Measurements from ENCODE around the gene TTC21B.

The TTC21B gene

GRCh38 chr2:165953306-165953654, 296 bp downstream of the TTC21B start:
- peak overlapping the region; percentile 82 for H3K9ac ChIP-seq (ENCODE audit: low read length)
- H2AFZ ChIP-seq (ENCODE audit: low read length), result peak overlapping the region; percentile 65
- H3K4me2 ChIP-seq (ENCODE audit: low read depth, low read length), result peak overlapping the region; percentile 73
- H3F3A ChIP-seq (ENCODE audit: insufficient read depth, low read length), result 0 out of 2 replicates have a peak, but pooled peaks cover 5% of the 10 kb centered on the region
- TF ChIP-seq, protein P1, sequence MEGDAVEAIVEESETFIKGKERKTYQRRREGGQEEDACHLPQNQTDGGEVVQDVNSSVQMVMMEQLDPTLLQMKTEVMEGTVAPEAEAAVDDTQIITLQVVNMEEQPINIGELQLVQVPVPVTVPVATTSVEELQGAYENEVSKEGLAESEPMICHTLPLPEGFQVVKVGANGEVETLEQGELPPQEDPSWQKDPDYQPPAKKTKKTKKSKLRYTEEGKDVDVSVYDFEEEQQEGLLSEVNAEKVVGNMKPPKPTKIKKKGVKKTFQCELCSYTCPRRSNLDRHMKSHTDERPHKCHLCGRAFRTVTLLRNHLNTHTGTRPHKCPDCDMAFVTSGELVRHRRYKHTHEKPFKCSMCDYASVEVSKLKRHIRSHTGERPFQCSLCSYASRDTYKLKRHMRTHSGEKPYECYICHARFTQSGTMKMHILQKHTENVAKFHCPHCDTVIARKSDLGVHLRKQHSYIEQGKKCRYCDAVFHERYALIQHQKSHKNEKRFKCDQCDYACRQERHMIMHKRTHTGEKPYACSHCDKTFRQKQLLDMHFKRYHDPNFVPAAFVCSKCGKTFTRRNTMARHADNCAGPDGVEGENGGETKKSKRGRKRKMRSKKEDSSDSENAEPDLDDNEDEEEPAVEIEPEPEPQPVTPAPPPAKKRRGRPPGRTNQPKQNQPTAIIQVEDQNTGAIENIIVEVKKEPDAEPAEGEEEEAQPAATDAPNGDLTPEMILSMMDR (IDR thresholded peaks at IDR 0.05; ENCODE audit: low read length), result no peak
- no peak for TF ChIP-seq EZH2 (optimal IDR thresholded peaks at IDR 0.05; ENCODE audit: low read depth, low read length)
- TF ChIP-seq EZH2phosphoT487 (IDR thresholded peaks at IDR 0.05; ENCODE audit: low read length), result no peak
- H3K27me3 ChIP-seq (replicated peaks; ENCODE audit: insufficient read depth, low read length), result no peaks in the 10 kb centered on the region
- H4K20me1 ChIP-seq (ENCODE audit: insufficient read depth, low read length), result no peaks in the 10 kb centered on the region
- peak overlapping the region; percentile 75 for H3K4me3 ChIP-seq (ENCODE audit: low read length)
- H3K79me2 ChIP-seq (ENCODE audit: low read length), result peaks cover 32% of the 10 kb centered on the region
- no peaks in the 10 kb centered on the region for H3K9me2 ChIP-seq (replicated peaks; ENCODE audit: insufficient read depth, low read length)
- no peak for DNase-seq
- H3K36me3 ChIP-seq (replicated peaks; ENCODE audit: insufficient read depth, low read length), result no peaks in the 10 kb centered on the region
- no peaks in the 10 kb centered on the region for H3K9me3 ChIP-seq (replicated peaks; ENCODE audit: insufficient read depth, low read length)
- H3K4me1 ChIP-seq (ENCODE audit: low read length), result peaks cover 13% of the 10 kb centered on the region
- peak overlapping the region; percentile 78; the same call in 1 of the 2 replicates for H3K27ac ChIP-seq (ENCODE audit: low read length)

DNA sequence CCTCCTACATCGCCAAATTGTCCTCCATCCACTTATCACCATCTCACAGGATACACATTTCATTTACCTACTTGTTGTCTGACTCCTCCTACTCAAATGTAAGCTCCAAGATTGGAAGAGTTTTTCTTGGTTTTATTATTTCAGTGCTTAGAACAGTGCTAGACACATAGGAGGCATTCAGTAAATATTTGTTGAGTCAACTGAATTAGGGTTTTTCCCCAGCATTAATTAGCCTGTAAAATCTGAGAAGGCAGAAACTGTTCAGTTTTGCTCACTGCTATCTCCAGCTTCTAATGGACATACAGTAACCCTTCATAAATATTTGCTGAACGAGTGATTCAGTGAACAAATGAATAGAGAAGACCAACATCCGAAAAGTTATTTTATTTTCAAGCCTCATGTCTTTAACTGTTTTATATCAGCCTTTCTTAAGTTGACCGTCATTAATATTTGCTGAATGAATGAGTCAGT, 800 bp downstream of the TTC21B start:
- Histone ChIP-seq H2AFZ (ENCODE audit: low read length) (peak overlapping the region; percentile 65), H3F3A (ENCODE audit: insufficient read depth, low read length) (0 out of 2 replicates have a peak, but pooled peaks cover 5% of the 10 kb centered on the region), H3K4me2 (ENCODE audit: low read depth, low read length) (peak overlapping the region; percentile 73), H3K4me1 (ENCODE audit: low read length) (peaks cover 13% of the 10 kb centered on the region), H3K9ac (ENCODE audit: low read length) (peak overlapping the region; percentile 82), H3K27me3 (replicated peaks; ENCODE audit: insufficient read depth, low read length) (no peaks in the 10 kb centered on the region), H4K20me1 (ENCODE audit: insufficient read depth, low read length) (no peaks in the 10 kb centered on the region), H3K4me3 (ENCODE audit: low read length) (peak overlapping the region; percentile 75), H3K79me2 (ENCODE audit: low read length) (peaks cover 32% of the 10 kb centered on the region), H3K36me3 (replicated peaks; ENCODE audit: insufficient read depth, low read length) (no peaks in the 10 kb centered on the region), H3K27ac (ENCODE audit: low read length) (peak overlapping the region; percentile 78; the same call in 1 of the 2 replicates), H3K9me2 (replicated peaks; ENCODE audit: insufficient read depth, low read length) (no peaks in the 10 kb centered on the region), H3K9me3 (replicated peaks; ENCODE audit: insufficient read depth, low read length) (no peaks in the 10 kb centered on the region)
- peak; percentile 17 for DNase-seq
- TF ChIP-seq EZH2 (optimal IDR thresholded peaks at IDR 0.05; ENCODE audit: low read depth, low read length), result no peak
- no peak for TF ChIP-seq EZH2phosphoT487 (IDR thresholded peaks at IDR 0.05; ENCODE audit: low read length)
- TF ChIP-seq, protein P1 (IDR thresholded peaks at IDR 0.05; ENCODE audit: low read length), result no peak

DNA sequence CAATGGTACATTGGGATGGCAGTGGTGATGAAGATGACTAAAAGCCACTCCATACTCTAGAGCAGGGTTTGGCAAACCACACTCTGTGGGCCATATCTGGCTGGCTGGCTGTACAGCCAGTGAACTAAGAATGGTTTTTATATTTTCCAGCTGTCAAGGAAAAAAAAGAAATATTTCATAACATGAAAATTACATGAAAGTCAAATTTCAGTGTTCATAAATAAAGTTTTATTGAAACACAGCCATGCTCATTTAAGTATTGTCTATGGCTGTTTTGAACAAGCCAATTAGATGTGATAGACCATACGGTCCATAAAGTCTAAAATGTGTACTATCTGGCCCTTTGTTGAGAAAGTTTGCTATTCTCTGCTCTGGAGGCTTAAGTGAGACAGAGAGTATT, 1.5 kb downstream of the TTC21B start:
- peak overlapping the region; percentile 75; the same call in 1 of the 2 replicates for H3K4me3 ChIP-seq (ENCODE audit: low read length)
- no peak overlapping the region for H3K9ac ChIP-seq (ENCODE audit: low read length)

More for the DNA sequence above, 1.5 kb downstream of the TTC21B start:
- Histone ChIP-seq H4K20me1 (ENCODE audit: insufficient read depth, low read length) (no peaks in the 10 kb centered on the region), H3K36me3 (replicated peaks; ENCODE audit: insufficient read depth, low read length) (no peaks in the 10 kb centered on the region), H2AFZ (ENCODE audit: low read length) (no peak overlapping the region), H3F3A (ENCODE audit: insufficient read depth, low read length) (0 out of 2 replicates have a peak, but pooled peaks cover 5% of the 10 kb centered on the region), H3K27ac (ENCODE audit: low read length) (no peak overlapping the region), H3K9me2 (replicated peaks; ENCODE audit: insufficient read depth, low read length) (no peaks in the 10 kb centered on the region), H3K79me2 (ENCODE audit: low read length) (peaks cover 32% of the 10 kb centered on the region), H3K4me2 (ENCODE audit: low read depth, low read length) (peak overlapping the region; percentile 73), H3K4me1 (ENCODE audit: low read length) (peaks cover 13% of the 10 kb centered on the region), H3K9me3 (replicated peaks; ENCODE audit: insufficient read depth, low read length) (no peaks in the 10 kb centered on the region), H3K27me3 (replicated peaks; ENCODE audit: insufficient read depth, low read length) (no peaks in the 10 kb centered on the region)
- TF ChIP-seq, protein P1 (IDR thresholded peaks at IDR 0.05; ENCODE audit: low read length), result no peak
- TF ChIP-seq EZH2 (optimal IDR thresholded peaks at IDR 0.05; ENCODE audit: low read depth, low read length) (no peak), EZH2phosphoT487 (IDR thresholded peaks at IDR 0.05; ENCODE audit: low read length) (no peak)
- DNase-seq, result no peak
